ENCODE data around the gene PIK3CG.
"Not testable (repeated sequence)": the region's sequence is repeated elsewhere in the genome, so short reads cannot be mapped to it uniquely, and the experiment has no call there.

The PIK3CG gene

DNA sequence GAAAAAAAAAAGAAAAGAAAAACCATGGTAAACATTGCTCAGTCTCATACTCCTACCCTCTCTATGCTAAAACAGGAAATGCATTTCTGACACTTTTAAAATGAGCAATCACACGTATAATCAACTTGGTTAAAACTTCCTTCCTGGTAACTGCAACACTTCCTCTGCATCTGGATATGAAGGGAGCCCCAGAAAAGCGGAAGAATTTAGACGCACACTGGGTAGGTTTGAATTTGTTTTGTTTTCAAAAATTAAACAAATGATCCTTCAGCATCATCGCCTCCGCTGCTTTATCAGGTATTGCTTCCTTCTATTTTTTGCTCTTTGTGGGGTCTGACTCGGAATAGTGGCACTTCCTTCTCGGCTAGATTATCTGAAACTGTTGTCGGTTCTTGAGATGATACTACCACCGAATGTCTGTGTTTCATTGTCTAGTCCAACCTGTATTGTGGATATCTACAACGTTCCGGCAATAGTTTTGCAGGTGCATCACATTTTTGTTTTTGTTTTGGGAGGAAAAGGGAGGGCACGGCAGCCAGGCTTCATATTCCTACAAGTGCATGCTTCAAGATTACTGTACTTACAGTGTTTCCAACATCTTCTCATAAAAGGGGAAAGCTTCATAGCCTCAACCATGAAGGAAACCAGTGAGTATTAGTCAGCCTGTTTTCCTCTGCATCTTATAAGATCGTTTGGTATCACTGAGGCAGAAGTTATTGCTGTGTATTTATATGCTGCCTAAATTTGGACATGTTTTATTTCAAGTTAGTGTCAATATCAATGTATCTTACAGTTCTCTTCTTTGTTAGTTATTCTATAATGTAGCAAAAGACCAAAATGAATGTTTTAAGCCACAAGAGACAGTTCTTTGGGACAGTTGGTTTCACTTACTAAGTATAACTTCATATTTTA lies at the start of gene PIK3CG:
PIK3CG (plus strand) TSS at position 153 of the 912 bp plus-strand sequence. CDS start 2,280 bp downstream, outside the sequence.
- peaks cover 38% of the 10 kb centered on the region for H3K36me3 Mint-ChIP-seq (ENCODE audit: low read depth)
- peak within 1 kb of the TSS; percentile 90 for H3K27ac Mint-ChIP-seq
- H3K27me3 Mint-ChIP-seq (ENCODE audit: low read depth) = no peaks in the 10 kb centered on the region
- peak within 1 kb of the TSS; percentile 88 for H3K4me3 Mint-ChIP-seq
- DNase-seq (ENCODE audit: low spot score) = no peak
- no peaks in the 10 kb centered on the region for H3K9me3 Mint-ChIP-seq
- H3K4me1 Mint-ChIP-seq (ENCODE audit: low read depth) = peaks cover 33% of the 10 kb centered on the region

DNA sequence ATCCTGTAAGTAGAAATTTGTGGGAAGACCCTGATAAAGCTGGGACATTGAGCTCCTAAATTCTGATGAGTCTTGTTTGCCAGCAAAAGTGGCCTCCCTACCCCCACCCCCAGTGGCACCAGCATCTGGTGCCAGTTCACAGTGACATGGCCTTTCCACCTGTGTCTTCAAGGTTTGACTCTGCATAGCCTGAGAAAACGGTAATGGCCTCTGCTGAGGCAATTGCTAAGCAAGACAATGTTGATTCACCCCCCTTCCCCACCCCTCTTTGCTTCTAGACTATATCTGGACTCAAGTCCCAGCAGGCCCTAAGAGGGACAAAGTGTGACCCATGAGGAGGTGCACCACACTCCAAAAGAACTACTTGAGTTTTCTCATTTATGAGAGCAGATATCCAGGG lies 48.0 kb upstream of the PIK3CG start:
- Mint-ChIP-seq H3K27me3 (ENCODE audit: low read depth) (peaks cover 2% of the 10 kb centered on the region), H3K9me3 (peaks cover 3% of the 10 kb centered on the region), H3K4me1 (ENCODE audit: low read depth) (peaks cover under 1% of the 10 kb centered on the region), H3K4me3 (no peak overlapping the region), H3K27ac (no peak overlapping the region), H3K36me3 (ENCODE audit: low read depth) (no peaks in the 10 kb centered on the region)
- DNase-seq (ENCODE audit: low spot score) = no peak

DNA sequence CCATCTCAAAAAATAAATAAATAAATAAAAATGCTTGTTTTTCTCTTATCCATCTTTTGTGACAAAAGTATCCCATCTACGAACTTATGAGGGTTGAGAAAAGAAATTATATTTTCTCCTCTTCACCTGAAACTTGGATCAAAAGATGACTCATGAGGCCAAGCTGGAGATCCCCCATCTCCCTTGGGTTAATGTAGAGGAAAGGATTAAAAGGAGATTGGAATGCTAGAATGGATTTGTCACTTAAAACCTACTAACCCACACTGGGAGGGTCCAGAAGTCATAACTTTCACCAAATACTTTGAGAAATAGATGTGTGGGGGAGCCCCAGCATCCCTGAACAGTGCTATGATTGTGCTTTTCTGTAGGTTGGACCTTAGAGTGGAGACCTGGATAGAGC lies 46.3 kb upstream of the PIK3CG start:
- DNase-seq (ENCODE audit: low spot score) = no peak
- no peak overlapping the region for H3K4me3 Mint-ChIP-seq
- H3K27me3 Mint-ChIP-seq (ENCODE audit: low read depth) = peaks cover 2% of the 10 kb centered on the region
- H3K36me3 Mint-ChIP-seq (ENCODE audit: low read depth) = no peaks in the 10 kb centered on the region
- peaks cover 4% of the 10 kb centered on the region for H3K9me3 Mint-ChIP-seq
- H3K4me1 Mint-ChIP-seq (ENCODE audit: low read depth) = no peaks in the 10 kb centered on the region
- H3K27ac Mint-ChIP-seq = no peak overlapping the region

DNA sequence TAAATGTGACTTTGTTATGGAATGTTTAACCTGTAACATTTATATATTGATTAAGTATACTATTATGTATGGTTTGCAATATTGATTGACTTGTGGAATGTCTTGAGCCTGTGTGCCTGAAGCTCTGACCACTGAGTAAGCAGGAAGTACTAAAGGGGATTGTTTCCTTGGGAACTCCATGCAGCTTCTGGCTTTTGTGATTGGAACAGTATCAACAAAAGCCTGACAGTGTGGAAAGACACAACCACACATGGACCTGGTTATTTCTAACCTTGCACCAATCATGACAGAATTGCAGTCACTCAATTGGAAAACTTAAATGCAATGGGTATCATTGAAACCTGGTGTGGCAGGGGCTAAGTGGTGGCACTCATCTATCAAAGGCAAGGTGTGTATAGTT lies 45.5 kb upstream of the PIK3CG start:
- DNase-seq (ENCODE audit: low spot score) = no peak
- no peaks in the 10 kb centered on the region for H3K36me3 Mint-ChIP-seq (ENCODE audit: low read depth)
- H3K27ac Mint-ChIP-seq = no peak overlapping the region
- no peak overlapping the region for H3K4me3 Mint-ChIP-seq
- peaks cover 4% of the 10 kb centered on the region for H3K9me3 Mint-ChIP-seq
- H3K4me1 Mint-ChIP-seq (ENCODE audit: low read depth) = no peaks in the 10 kb centered on the region
- no peaks in the 10 kb centered on the region for H3K27me3 Mint-ChIP-seq (ENCODE audit: low read depth)

- Mint-ChIP-seq H3K4me1 (ENCODE audit: low read depth) (no peaks in the 10 kb centered on the region), H3K9me3 (peaks cover 4% of the 10 kb centered on the region), H3K27ac (no peak overlapping the region), H3K36me3 (ENCODE audit: low read depth) (no peaks in the 10 kb centered on the region), H3K27me3 (ENCODE audit: low read depth) (no peaks in the 10 kb centered on the region), H3K4me3 (no peak overlapping the region)
- no peak for DNase-seq (ENCODE audit: low spot score)
Observed at GRCh38 chr7:106820321-106821217, 44.5 kb upstream of the PIK3CG start.

DNA sequence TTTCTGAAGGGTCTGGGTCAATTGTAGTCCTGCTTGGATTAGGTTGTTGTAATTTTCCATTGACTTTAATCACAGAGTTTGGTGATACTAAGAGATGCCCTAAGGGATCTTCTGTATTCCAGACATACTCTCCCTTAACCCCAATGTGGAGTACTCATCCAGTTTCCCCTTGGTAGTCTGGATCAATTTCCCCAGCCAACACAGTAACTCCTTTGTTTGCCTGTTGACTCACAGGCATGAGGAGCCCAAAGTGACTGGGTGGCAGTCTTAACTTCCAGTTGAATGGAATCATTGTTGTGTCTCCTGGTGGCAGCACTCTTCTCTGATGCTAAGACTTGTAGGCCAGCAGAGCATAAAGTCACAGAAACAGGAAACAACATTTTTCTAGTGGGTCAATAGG lies 41.5 kb upstream of the PIK3CG start:
- Mint-ChIP-seq H3K27ac (no peak overlapping the region), H3K9me3 (peaks cover 4% of the 10 kb centered on the region), H3K27me3 (ENCODE audit: low read depth) (no peaks in the 10 kb centered on the region), H3K4me1 (ENCODE audit: low read depth) (no peaks in the 10 kb centered on the region), H3K36me3 (ENCODE audit: low read depth) (no peaks in the 10 kb centered on the region), H3K4me3 (no peak overlapping the region)
- no peak for DNase-seq (ENCODE audit: low spot score)

DNA sequence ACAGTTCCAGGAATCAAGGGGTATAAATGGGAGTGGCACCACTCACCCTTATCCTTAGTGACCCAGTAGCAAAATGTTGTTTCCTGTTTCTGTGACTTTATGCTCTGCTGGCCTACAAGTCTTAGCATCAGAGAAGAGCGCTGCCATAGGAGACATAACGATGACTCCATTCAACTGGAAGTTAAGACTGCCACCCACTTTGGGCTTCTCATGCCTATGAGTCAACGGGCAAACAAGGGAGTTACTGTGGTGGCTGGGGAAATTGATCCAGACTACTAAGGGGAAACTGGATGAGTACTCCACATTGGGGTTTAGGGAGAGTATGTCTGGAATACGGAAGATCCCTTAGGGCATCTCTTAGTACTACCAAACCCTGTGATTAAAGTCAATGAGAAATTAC lies 40.6 kb upstream of the PIK3CG start:
- Mint-ChIP-seq H3K27me3 (ENCODE audit: low read depth) (no peaks in the 10 kb centered on the region), H3K27ac (no peak overlapping the region), H3K9me3 (peaks cover 5% of the 10 kb centered on the region), H3K4me1 (ENCODE audit: low read depth) (no peaks in the 10 kb centered on the region), H3K36me3 (ENCODE audit: low read depth) (no peaks in the 10 kb centered on the region), H3K4me3 (no peak overlapping the region)
- DNase-seq (ENCODE audit: low spot score) = no peak

DNA sequence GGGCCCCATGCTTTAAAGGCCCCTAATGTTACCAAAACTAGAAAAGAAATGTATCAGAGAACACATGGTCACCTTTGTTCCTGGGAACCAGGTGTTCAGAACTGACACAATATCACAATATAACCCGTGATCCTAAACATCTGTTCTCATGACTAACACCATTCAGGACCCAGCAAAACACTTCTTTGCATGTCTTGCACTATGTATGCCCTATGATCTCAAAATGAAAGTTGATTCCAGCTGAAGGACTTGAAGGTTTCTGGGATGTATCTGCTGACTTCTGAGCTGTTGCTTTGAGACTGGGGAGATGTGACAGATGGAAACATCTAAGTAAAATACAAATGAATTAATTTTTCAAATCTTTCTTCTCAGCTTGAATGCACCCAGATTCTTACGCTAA lies 37.5 kb upstream of the PIK3CG start:
- no peak overlapping the region for H3K4me3 Mint-ChIP-seq
- no peak overlapping the region for H3K27ac Mint-ChIP-seq
- no peaks in the 10 kb centered on the region for H3K27me3 Mint-ChIP-seq (ENCODE audit: low read depth)
- no peak for DNase-seq (ENCODE audit: low spot score)
- no peaks in the 10 kb centered on the region for H3K4me1 Mint-ChIP-seq (ENCODE audit: low read depth)
- H3K36me3 Mint-ChIP-seq (ENCODE audit: low read depth) = no peaks in the 10 kb centered on the region
- H3K9me3 Mint-ChIP-seq = peaks cover 16% of the 10 kb centered on the region

GRCh38 chr7:106829496-106829895 lies 35.6 kb upstream of the PIK3CG start:
- H3K36me3 Mint-ChIP-seq (ENCODE audit: low read depth) = no peaks in the 10 kb centered on the region
- no peak overlapping the region for H3K4me3 Mint-ChIP-seq
- H3K9me3 Mint-ChIP-seq = peaks cover 16% of the 10 kb centered on the region
- no peak overlapping the region for H3K27ac Mint-ChIP-seq
- DNase-seq (ENCODE audit: low spot score) = no peak
- H3K4me1 Mint-ChIP-seq (ENCODE audit: low read depth) = no peaks in the 10 kb centered on the region
- no peaks in the 10 kb centered on the region for H3K27me3 Mint-ChIP-seq (ENCODE audit: low read depth)

DNA sequence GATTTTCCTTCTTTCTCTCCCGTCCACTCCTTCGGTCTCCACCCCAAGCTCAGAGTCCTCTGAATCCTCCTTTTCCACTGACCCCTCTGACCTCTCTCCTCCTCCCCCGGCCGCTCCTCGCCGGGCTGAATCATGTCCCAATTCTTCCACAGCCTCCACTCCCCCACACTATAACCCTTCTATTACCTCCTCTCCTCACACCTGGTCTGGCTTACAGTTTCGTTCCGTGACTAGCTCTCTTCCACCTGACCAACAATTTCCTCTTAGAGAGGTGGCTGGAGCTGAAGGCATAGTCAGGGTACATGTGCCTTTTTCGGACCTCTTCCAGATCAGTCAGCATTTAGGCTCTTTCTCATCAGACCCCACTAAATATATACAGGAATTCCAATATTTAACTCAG lies 34.2 kb upstream of the PIK3CG start:
- not testable (repeated sequence) for H3K27me3 Mint-ChIP-seq (ENCODE audit: low read depth); DNase-seq (ENCODE audit: low spot score); H3K4me3 Mint-ChIP-seq; H3K36me3 Mint-ChIP-seq (ENCODE audit: low read depth); H3K4me1 Mint-ChIP-seq (ENCODE audit: low read depth); H3K27ac Mint-ChIP-seq
- H3K9me3 Mint-ChIP-seq = peaks cover 16% of the 10 kb centered on the region

DNA sequence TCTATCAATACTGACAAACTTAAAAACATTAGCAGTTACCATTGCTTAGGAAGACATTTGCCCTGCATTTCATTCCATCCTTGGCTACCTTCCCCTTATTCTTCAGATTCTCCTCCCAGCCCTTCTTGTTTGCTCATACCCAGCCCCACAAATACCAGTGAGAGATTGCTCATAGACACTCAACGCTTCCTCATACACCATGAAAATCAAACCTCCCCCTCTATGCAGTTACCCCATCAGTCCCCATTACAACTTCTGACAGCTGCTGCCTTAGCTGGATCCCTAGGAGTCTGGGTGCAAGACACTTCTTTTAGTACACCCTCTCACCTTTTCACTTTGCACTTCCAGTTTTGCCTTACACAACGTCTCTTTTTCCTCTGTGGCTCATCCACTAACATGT lies 28.3 kb upstream of the PIK3CG start:
- Mint-ChIP-seq H3K27ac (no peak overlapping the region), H3K4me3 (no peak overlapping the region), H3K4me1 (ENCODE audit: low read depth) (no peaks in the 10 kb centered on the region), H3K9me3 (no peaks in the 10 kb centered on the region), H3K27me3 (ENCODE audit: low read depth) (peaks cover 3% of the 10 kb centered on the region), H3K36me3 (ENCODE audit: low read depth) (no peaks in the 10 kb centered on the region)
- DNase-seq (ENCODE audit: low spot score) = no peak

- DNase-seq (ENCODE audit: low spot score) = no peak
- Mint-ChIP-seq H3K27me3 (ENCODE audit: low read depth) (peaks cover 3% of the 10 kb centered on the region), H3K36me3 (ENCODE audit: low read depth) (no peaks in the 10 kb centered on the region), H3K27ac (no peak overlapping the region), H3K9me3 (no peaks in the 10 kb centered on the region), H3K4me3 (no peak overlapping the region), H3K4me1 (ENCODE audit: low read depth) (no peaks in the 10 kb centered on the region)
Observed at GRCh38 chr7:106839511-106839910, 25.6 kb upstream of the PIK3CG start.

DNA sequence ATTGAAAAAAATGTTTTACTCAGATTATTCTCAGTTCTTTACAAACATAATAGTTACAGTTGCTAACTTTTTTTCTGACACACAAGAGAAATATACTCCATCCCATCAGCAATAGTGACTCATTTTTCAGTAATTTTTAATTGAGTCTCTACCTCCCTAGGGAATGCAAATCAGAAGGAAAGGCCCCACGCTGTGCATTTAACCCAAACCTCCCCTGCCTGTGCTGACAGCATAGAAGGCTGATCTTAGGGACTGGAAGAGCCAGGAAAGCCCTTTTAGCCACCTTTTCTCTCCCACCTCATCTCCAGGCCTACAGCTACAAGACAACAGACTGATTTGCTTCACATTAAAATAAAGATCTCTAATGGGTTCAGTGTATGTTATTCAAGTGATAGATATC lies 24.7 kb upstream of the PIK3CG start:
- Mint-ChIP-seq H3K27me3 (ENCODE audit: low read depth) (peaks cover 8% of the 10 kb centered on the region), H3K36me3 (ENCODE audit: low read depth) (no peaks in the 10 kb centered on the region), H3K27ac (no peak overlapping the region), H3K9me3 (no peaks in the 10 kb centered on the region), H3K4me3 (no peak overlapping the region), H3K4me1 (ENCODE audit: low read depth) (no peaks in the 10 kb centered on the region)
- no peak for DNase-seq (ENCODE audit: low spot score)

DNA sequence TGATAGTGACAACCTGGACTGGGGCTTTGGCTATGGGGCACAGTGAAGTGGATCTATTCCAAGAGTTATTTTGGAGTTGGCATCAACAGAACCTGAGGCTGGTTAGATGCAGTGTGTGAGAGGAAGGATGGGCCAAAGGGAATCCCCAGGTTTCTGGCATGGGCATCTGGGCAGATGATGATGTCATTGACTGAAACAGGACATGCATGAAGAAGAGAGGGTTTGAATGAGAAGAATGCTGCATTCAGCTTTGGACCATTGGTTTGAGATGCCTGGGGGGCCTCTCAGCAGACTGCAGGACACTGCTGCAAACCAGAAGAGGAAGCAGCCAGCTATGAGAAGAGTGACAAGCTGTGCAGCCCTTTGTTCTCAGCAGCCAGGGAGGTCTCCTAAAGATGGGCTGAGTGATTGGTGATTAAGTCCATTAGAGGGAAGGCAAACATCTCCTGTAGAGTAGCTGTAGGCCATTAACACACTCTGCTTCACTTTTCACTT lies 23.1 kb upstream of the PIK3CG start:
- DNase-seq (ENCODE audit: low spot score) = no peak
- Mint-ChIP-seq H3K27ac (no peak overlapping the region), H3K9me3 (no peaks in the 10 kb centered on the region), H3K4me1 (ENCODE audit: low read depth) (no peaks in the 10 kb centered on the region), H3K27me3 (ENCODE audit: low read depth) (peaks cover 11% of the 10 kb centered on the region), H3K36me3 (ENCODE audit: low read depth) (no peaks in the 10 kb centered on the region), H3K4me3 (no peak overlapping the region)

Measured in T-helper 2 cell treated with Interferon-gamma antibody and Interleukin-4, amounts not matched to agents 5 μg/mL and 100 μg/mL, for 36 hours (primary cell).